HepG2 (cell line): Measurements from ENCODE around the gene ESYT1.

Source experiments
- EP300 ChIP-seq, 3 experiments: sonication (generic) in 1 of 3; formaldehyde crosslinking in 1 of 3; IDR thresholded peaks; 2 replicates each; pipeline versions ENCODE4 v1.5.1 to v1.6.1; 2011 to 2020; ENCODE audit warnings: low read depth in 2 of 3, low read length in 2 of 3, borderline replicate concordance in 1 of 3, improper control_type of control experiment in 1 of 3, mild to moderate bottlenecking in 1 of 3, missing genetic modification reagents in 1 of 3, moderate library complexity in 1 of 3
- ZNF383 ChIP-seq: sonication (generic); formaldehyde crosslinking; IDR thresholded peaks from 2 replicates; pipeline ENCODE4 v1.4.0; 2020; ENCODE audit warnings: missing genetic modification reagents, mild to moderate bottlenecking, borderline replicate concordance

GRCh38 chr12:56190695-56191155 is 62.7 kb downstream of the ESYT1 start:
- TF ChIP-seq ZNF383 (CRISPR knock-in tag) (no peak), EP300 (IDR thresholded peaks at IDR 0.05; ENCODE audit: low read depth in 2 of 2, low read length in 2 of 2) (no peak), EP300 (CRISPR knock-in tag; IDR thresholded peaks at IDR 0.05; ENCODE audit: borderline replicate concordance) (no peak)
